Head of caudate nucleus (tissue), 42 donors: Measurements from ENCODE around the gene CACNA1B.

Experiments used
- DNase-seq, 42 donors: peaks; one replicate each; pipeline versions ENCODE4 v3.0.0 to v3.0.0-alpha.2; 2020 to 2021; ENCODE audit warnings: mixed read lengths in 7 of 42
- intact Hi-C: fragments of 100-400 bp; cut with DNase I; formaldehyde crosslinking; loops from one replicate; pipeline ENCODE4 v1.15.0; 2022

The CACNA1B gene

GRCh38 chr9:137951597-137952490 lies 74.3 kb downstream of the CACNA1B start:
- intact Hi-C loops: no loop called here
- no peak for DNase-seq

- peak in 1 of 42 donors; percentile 17 for DNase-seq
- intact Hi-C loops: no loop called here
Observed at GRCh38 chr9:137952976-137953666, 75.5 kb downstream of the CACNA1B start.

- intact Hi-C loops: no loop called here
- no peak for DNase-seq
Observed at GRCh38 chr9:137953683-137954438, 76.3 kb downstream of the CACNA1B start.

GRCh38 chr9:137955224-137955570 lies 77.6 kb downstream of the CACNA1B start:
- intact Hi-C loops: no loop called here
- no peak for DNase-seq

GRCh38 chr9:137955586-137955985 lies 78.0 kb downstream of the CACNA1B start:
- intact Hi-C loops: no loop called here
- DNase-seq: no peak

- intact Hi-C loops: no loop called here
- DNase-seq: peak in 1 of 42 donors; percentile 33
Observed at GRCh38 chr9:137956039-137956438, 78.5 kb downstream of the CACNA1B start.

GRCh38 chr9:137956688-137957385 lies 79.3 kb downstream of the CACNA1B start:
- DNase-seq: peak in 32 of 42 donors; percentile 27 to 77 (median 57)
- intact Hi-C loops: no loop called here

GRCh38 chr9:137959641-137960411 lies 82.2 kb downstream of the CACNA1B start:
- intact Hi-C loops: no loop called here
- DNase-seq: peak in 1 of 42 donors; percentile 22

- intact Hi-C loops: no loop called here
- peak in 2 of 42 donors; percentile 12 to 20 for DNase-seq
Observed at GRCh38 chr9:137960496-137960895, 82.9 kb downstream of the CACNA1B start.

- DNase-seq: peak in 1 of 42 donors; percentile 20
- intact Hi-C loops: no loop called here
Observed at GRCh38 chr9:137963525-137963924, 85.9 kb downstream of the CACNA1B start.

- DNase-seq: peak in 3 of 42 donors; percentile 1 to 40 (median 10)
Observed at GRCh38 chr9:137965177-137965795, 87.7 kb downstream of the CACNA1B start.

GRCh38 chr9:137967280-137967953 lies 89.8 kb downstream of the CACNA1B start:
- intact Hi-C loops: no loop called here
- DNase-seq: peak in 4 of 42 donors; percentile 11 to 41 (median 20)

More at GRCh38 chr9:137965177-137965795, 87.7 kb downstream of the CACNA1B start:
- intact Hi-C loops: no loop called here

- intact Hi-C loops: no loop called here
- DNase-seq: peak in 4 of 42 donors; percentile 9 to 42 (median 16)
Observed at GRCh38 chr9:137968235-137968634, 90.7 kb downstream of the CACNA1B start.

- DNase-seq: peak in 6 of 42 donors; percentile 5 to 38 (median 22)
- intact Hi-C loops: no loop called here
Observed at GRCh38 chr9:137969008-137969407, 91.4 kb downstream of the CACNA1B start.

GRCh38 chr9:137969685-137970084 lies 92.1 kb downstream of the CACNA1B start:
- intact Hi-C loops: no loop called here

GRCh38 chr9:137970098-137970497 lies 92.5 kb downstream of the CACNA1B start:
- intact Hi-C loops: no loop called here
- peak in 3 of 42 donors; percentile 11 to 22 (median 17) for DNase-seq

More at GRCh38 chr9:137969685-137970084, 92.1 kb downstream of the CACNA1B start:
- DNase-seq: peak in 12 of 42 donors; percentile 17 to 42 (median 32)
